A549 (cell line): ENCODE measurements around the gene CRYGN. TPM values are rescaled to one million over a fixed set of nuclear protein-coding genes. Genes with fewer than 3 reads are reported as not detected.

Experiments
- ATAC-seq, 2 experiments: fragments of 200-7000 bp in 1 of 2; fragments of >200 bp in 1 of 2; cut with Nextera tagmentation in 1 of 2; cut with Tn5 transposase in 1 of 2; 3 replicates each; pipeline versions ENCODE4 v1.8.0 to v1.9.1; 2018 to 2020; ENCODE audit warnings: mild to moderate bottlenecking in 1 of 2, moderate library complexity in 1 of 2
- CTCF ChIA-PET: fragments of 300-600 bp; sonication (Branson Sonifier 250); formaldehyde crosslinking; extraction: SDS; loops from one replicate; lab custom pipeline; 2021; ENCODE audit warnings: antibody characterized with exemption, inconsistent platforms; lab: Yijun Ruan, JAX
- POLR2A ChIA-PET: fragments of 350-600 bp; formaldehyde crosslinking; extraction: SDS; loops from one replicate; lab custom pipeline; 2021; ENCODE audit warnings: antibody characterized with exemption, inconsistent platforms; lab: Yijun Ruan, JAX
- DNase-seq, 2 experiments: peaks; one replicate each; pipeline versions ENCODE4 v3.0.0 to v3.0.0-alpha.2; 2011 to 2016; ENCODE audit warnings: low read depth in 1 of 2, low spot score in 1 of 2
- FAIRE-seq: peaks from 2 replicates; lab custom pipeline; 2011; peaks lifted over from hg19 to GRCh38; lab: Jason Lieb, UNC
- H3K27ac ChIP-seq, 2 experiments: fragments of >200 bp; sonication (Bioruptor Twin); formaldehyde crosslinking; 3 replicates each; pipeline ENCODE4 v1.5.1; 2016 to 2017
- H3K4me1 ChIP-seq: fragments of >200 bp; sonication (Bioruptor Twin); formaldehyde crosslinking; 3 replicates; pipeline ENCODE4 v1.6.1; 2016
- H3K4me2 ChIP-seq: fragments of >200 bp; sonication (Bioruptor Twin); formaldehyde crosslinking; 3 replicates; pipeline ENCODE4 v1.6.1; 2016
- H3K4me3 ChIP-seq: fragments of >200 bp; sonication (Bioruptor Twin); formaldehyde crosslinking; 3 replicates; pipeline ENCODE4 v1.5.1; 2016
- H3K9me3 ChIP-seq: fragments of >200 bp; sonication (Bioruptor Twin); formaldehyde crosslinking; 3 replicates; pipeline ENCODE4 v1.6.1; 2016
- CEBPB ChIP-seq, 2 experiments: fragments of >200 bp in 1 of 2; sonication (Bioruptor Twin) in 1 of 2; formaldehyde crosslinking in 1 of 2; IDR thresholded peaks; 2 replicates each; pipeline ENCODE4 v1.6.1; 2012 to 2016
- CTCF ChIP-seq: fragments of >200 bp; sonication (Bioruptor Twin); formaldehyde crosslinking; IDR thresholded peaks from 3 replicates; pipeline ENCODE4 v1.5.1; 2016
- E2F6 ChIP-seq: IDR thresholded peaks from 2 replicates; pipeline ENCODE4 v1.6.1; 2012; ENCODE audit warnings: low read depth, borderline replicate concordance
- FOSL2 ChIP-seq, 2 experiments: fragments of 450-650 bp in 1 of 2; fragments of >200 bp in 1 of 2; sonication (Bioruptor Twin) in 1 of 2; formaldehyde crosslinking; IDR thresholded peaks; 2 replicates each; pipeline versions ENCODE4 v1.5.0 to v1.6.1; 2016 to 2020; ENCODE audit warnings: mild to moderate bottlenecking in 1 of 2, moderate library complexity in 1 of 2
- FOXS1 ChIP-seq: fragments of 250-450 bp; sonication (Bioruptor Pico); IDR thresholded peaks from 2 replicates; pipeline ENCODE4 v1.5.0; 2020; ENCODE audit warnings: mild to moderate bottlenecking, moderate library complexity
- GATA3 ChIP-seq: IDR thresholded peaks from 2 replicates; pipeline ENCODE4 v1.6.1; 2012; ENCODE audit warnings: borderline replicate concordance
- HMGXB4 ChIP-seq: fragments of 250-450 bp; sonication (Bioruptor Pico); IDR thresholded peaks from 2 replicates; pipeline ENCODE4 v1.5.0; 2021; ENCODE audit warnings: mild to moderate bottlenecking, moderate library complexity, borderline replicate concordance
- HOXB13 ChIP-seq: fragments of 250-450 bp; sonication (Bioruptor Pico); IDR thresholded peaks from 2 replicates; pipeline ENCODE4 v1.5.0; 2020; ENCODE audit warnings: low read depth, mild to moderate bottlenecking, moderate library complexity
- HOXB5 ChIP-seq: fragments of 250-450 bp; sonication (Bioruptor Pico); IDR thresholded peaks from 2 replicates; pipeline ENCODE4 v1.5.0; 2020; ENCODE audit warnings: mild to moderate bottlenecking, moderate library complexity
- POLR2A ChIP-seq: IDR thresholded peaks from 2 replicates; pipeline ENCODE4 v1.6.1; 2012; ENCODE audit warnings: mild to moderate bottlenecking, low read length
- POLR2AphosphoS2 ChIP-seq: conservative IDR thresholded peaks from 2 replicates; pipeline ENCODE4 v1.6.1; 2012; ENCODE audit warnings: low read length, improper control_type of control experiment, inconsistent platforms
- RARB ChIP-seq: fragments of 250-450 bp; sonication (Bioruptor Pico); IDR thresholded peaks from 2 replicates; pipeline ENCODE4 v1.8.0; 2021; ENCODE audit warnings: mild to moderate bottlenecking, moderate library complexity
- RCOR1 ChIP-seq: fragments of 150-350 bp; IDR thresholded peaks from 2 replicates; pipeline ENCODE4 v1.6.1; 2014; ENCODE audit warnings: antibody characterized with exemption, low read length, low read depth
- REST ChIP-seq: fragments of 200-600 bp; sonication (generic); IDR thresholded peaks from 2 replicates; pipeline ENCODE4 v1.6.1; 2016; ENCODE audit warnings: antibody characterized with exemption, mild to moderate bottlenecking, moderate library complexity
- RFX5 ChIP-seq: fragments of 450-650 bp; IDR thresholded peaks from 2 replicates; pipeline ENCODE4 v1.7.1; 2014; ENCODE audit warnings: antibody characterized with exemption, mild to moderate bottlenecking, moderate library complexity
- ZFP36 ChIP-seq: fragments of 450-650 bp; IDR thresholded peaks from 2 replicates; pipeline ENCODE4 v1.6.1; 2014; ENCODE audit warnings: borderline replicate concordance; ENCODE audit not compliant: partially characterized antibody
- WGBS: methylation state at CpG from one replicate; pipeline ENCODE4 v1.1.6; 2017; ENCODE audit errors: missing lambda C conversion rate; 5-methylcytosine and 5-hydroxymethylcytosine counted together
- polyA plus RNA-seq, 4 experiments: library from polyadenylated mRNA; depleted of rRNA in 3 of 4; stranded (reverse); fragments of >200 nt; fragmentation: RNase III in 1 of 4; extraction: RNeasy Plus Mini Kit Qiagen cat#74134 plus additional on column Dnase treatment in 1 of 4; gene quantifications; 2 replicates in 3 of 4; 3 replicates in 1 of 4; pipeline ENCODE4 v1.2.3, GENCODE V29; 2011 to 2017
- TF ChIP-seq, protein P1 (sequence below): fragments of >200 bp; sonication (Bioruptor Twin); formaldehyde crosslinking; IDR thresholded peaks from 3 replicates; pipeline ENCODE4 v1.6.1; 2016

The CRYGN gene
- polyA plus RNA-seq, 2 of the 4 experiments (the other 2 are of a cell fraction): not detected

DNA sequence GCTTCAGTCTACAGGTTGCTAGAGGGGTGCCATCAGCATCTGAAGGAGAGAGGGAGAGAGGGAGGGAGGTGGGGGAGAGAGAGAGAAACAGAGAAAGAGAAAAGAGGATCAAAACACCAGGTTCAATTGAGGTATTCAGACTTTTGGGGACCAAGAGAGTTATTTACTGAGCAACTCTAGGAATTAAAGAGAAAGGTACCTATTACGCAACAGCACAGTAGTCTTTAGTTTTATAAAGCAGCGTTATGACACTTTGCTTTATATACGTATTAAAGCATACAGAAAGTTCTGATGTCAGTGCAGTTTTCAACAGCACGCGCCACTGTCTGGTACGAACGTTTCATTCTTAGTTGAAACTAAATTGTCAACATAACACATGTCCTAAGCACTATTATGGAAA lies 37.9 kb upstream of the CRYGN start:
- no peak for ATAC-seq
- H3K9me3 ChIP-seq: no peaks in the 10 kb centered on the region
- ChIA-PET POLR2A (no interaction called here), CTCF (interaction anchor here (1.2 kb wide), 1 partner anchor 17 kb away, joined by 4 read pairs; no protein-coding TSS in a partner anchor)
- FAIRE-seq: no peak
- no peak overlapping the region for H3K4me3 ChIP-seq
- H3K4me2 ChIP-seq: no peak overlapping the region
- 90% methylated on average over 7 of the region's 7 CpGs for WGBS
- H3K4me1 ChIP-seq: peaks cover 13% of the 10 kb centered on the region; the same call in 2 of the 3 replicates
- DNase-seq: no peak
- no peak for TF ChIP-seq RCOR1
- no peak for TF ChIP-seq GATA3
- peak; percentile 80 to 84; a peak in 3 of 4 replicates for TF ChIP-seq CEBPB (IDR thresholded peaks at IDR 0.05)
- TF ChIP-seq FOXS1 (CRISPR knock-in tag): no peak
- no peak for TF ChIP-seq REST
- no peak overlapping the region for H3K27ac ChIP-seq

DNA sequence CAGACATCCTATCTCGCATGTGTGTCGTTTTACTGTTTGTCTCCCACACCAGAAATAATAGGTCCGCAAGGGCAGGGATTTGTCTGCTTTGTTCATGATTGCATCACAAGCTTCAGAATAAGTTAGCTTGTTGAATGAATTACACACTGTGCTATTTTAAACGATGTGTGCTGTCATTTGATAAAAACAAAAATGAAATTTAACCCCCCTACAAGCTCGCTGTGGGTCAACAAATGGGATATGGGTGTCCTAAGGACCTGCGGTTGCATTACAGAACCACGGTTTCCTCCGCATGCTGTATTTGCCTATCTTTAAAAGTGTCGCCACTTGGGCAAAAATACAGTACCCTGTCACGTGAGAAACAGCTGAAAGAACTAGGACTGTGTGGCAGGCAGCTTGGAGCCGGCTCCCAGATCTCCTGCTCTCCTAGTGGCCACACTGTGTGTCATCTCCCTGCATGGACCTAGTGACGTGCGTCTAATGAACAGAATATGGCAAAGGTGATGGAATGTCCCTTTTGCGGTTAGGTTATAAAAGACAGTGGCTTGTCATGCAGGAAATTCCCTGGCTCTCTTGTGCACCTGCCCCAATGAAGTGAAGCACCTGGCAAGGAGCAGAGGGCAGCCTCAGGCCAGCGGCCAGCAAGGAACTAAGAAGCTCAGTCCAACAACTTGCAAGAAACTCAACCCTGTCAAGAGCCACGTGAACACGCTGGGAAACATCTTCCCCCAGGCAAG lies 32.9 kb upstream of the CRYGN start:
- no peaks in the 10 kb centered on the region for H3K9me3 ChIP-seq
- no peak overlapping the region for H3K4me2 ChIP-seq
- H3K27ac ChIP-seq: no peak overlapping the region
- DNase-seq (no peak), FAIRE-seq (no peak), ATAC-seq (0 out of 6 replicates have a peak, but pooled peaks of 1 of the 2 experiments have one; percentile 20)
- 90% methylated on average over 17 of the region's 17 CpGs for WGBS
- H3K4me3 ChIP-seq: no peak overlapping the region
- no peak for TF ChIP-seq ZFP36
- ChIA-PET CTCF (interaction anchor here (1.0 to 1.7 kb wide), 5 partner anchors 13 to 30 kb away, joined by 3 to 10 read pairs (median 3); no protein-coding TSS in a partner anchor), POLR2A (no interaction called here)
- H3K4me1 ChIP-seq: no peaks in the 10 kb centered on the region

GRCh38 chr7:151470711-151471110 lies 30.8 kb upstream of the CRYGN start:
- WGBS: 94% methylated on average over 2 of the region's 2 CpGs
- TF ChIP-seq, protein P1, sequence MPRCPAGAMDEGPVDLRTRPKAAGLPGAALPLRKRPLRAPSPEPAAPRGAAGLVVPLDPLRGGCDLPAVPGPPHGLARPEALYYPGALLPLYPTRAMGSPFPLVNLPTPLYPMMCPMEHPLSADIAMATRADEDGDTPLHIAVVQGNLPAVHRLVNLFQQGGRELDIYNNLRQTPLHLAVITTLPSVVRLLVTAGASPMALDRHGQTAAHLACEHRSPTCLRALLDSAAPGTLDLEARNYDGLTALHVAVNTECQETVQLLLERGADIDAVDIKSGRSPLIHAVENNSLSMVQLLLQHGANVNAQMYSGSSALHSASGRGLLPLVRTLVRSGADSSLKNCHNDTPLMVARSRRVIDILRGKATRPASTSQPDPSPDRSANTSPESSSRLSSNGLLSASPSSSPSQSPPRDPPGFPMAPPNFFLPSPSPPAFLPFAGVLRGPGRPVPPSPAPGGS: no peak
- ATAC-seq: no peak
- H3K4me3 ChIP-seq: no peak overlapping the region
- H3K4me1 ChIP-seq: no peaks in the 10 kb centered on the region
- H3K9me3 ChIP-seq: no peaks in the 10 kb centered on the region
- no peak for DNase-seq
- ChIA-PET CTCF (interaction anchor here (1.1 to 2.0 kb wide), 7 partner anchors 8 to 155 kb away, joined by 3 to 7 read pairs (median 4); no protein-coding TSS in a partner anchor), POLR2A (no interaction called here)
- no peak overlapping the region for H3K4me2 ChIP-seq
- no peak overlapping the region for H3K27ac ChIP-seq
- FAIRE-seq: no peak

DNA sequence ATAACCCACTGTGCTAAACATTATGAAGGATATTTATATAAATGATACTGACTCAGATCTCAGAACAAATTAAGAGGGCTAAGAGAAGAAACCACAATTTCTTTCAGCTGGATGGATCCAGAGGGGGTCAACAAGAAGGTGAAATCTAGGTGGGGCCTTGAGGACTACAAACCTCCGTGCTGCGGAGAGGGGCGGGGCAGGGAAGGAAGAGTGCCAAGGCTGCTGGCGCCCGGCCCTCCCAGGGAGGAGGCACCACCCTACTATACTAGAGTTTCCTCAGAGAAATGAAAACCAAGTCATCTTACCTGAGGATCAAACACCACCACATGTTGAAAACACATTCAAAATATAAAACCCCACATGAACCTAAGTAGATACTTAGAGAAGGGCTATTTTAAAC lies 29.3 kb upstream of the CRYGN start:
- no peak for DNase-seq
- H3K4me3 ChIP-seq: no peak overlapping the region
- no peaks in the 10 kb centered on the region for H3K9me3 ChIP-seq
- ATAC-seq: no peak
- no peaks in the 10 kb centered on the region for H3K4me1 ChIP-seq
- CTCF ChIA-PET: interaction anchor here (1.4 kb wide), 1 partner anchor 9 kb away, joined by 5 read pairs; no protein-coding TSS in a partner anchor
- no peak overlapping the region for H3K27ac ChIP-seq
- WGBS: 91% methylated on average over 5 of the region's 5 CpGs
- FAIRE-seq: no peak
- POLR2A ChIA-PET: no interaction called here
- no peak overlapping the region for H3K4me2 ChIP-seq
- TF ChIP-seq CTCF (no peak), POLR2AphosphoS2 (no peak), E2F6 (no peak), POLR2A (no peak), RFX5 (no peak), HOXB5 (CRISPR knock-in tag) (no peak), HMGXB4 (no peak), FOSL2 (IDR thresholded peaks at IDR 0.05) (no peak), FOSL2 (CRISPR knock-in tag; IDR thresholded peaks at IDR 0.05) (no peak), RARB (CRISPR knock-in tag) (no peak), HOXB13 (CRISPR knock-in tag) (no peak), RCOR1 (no peak), GATA3 (no peak)
